ENCODE results near the gene KCTD14.

KCTD14 gene

DNA sequence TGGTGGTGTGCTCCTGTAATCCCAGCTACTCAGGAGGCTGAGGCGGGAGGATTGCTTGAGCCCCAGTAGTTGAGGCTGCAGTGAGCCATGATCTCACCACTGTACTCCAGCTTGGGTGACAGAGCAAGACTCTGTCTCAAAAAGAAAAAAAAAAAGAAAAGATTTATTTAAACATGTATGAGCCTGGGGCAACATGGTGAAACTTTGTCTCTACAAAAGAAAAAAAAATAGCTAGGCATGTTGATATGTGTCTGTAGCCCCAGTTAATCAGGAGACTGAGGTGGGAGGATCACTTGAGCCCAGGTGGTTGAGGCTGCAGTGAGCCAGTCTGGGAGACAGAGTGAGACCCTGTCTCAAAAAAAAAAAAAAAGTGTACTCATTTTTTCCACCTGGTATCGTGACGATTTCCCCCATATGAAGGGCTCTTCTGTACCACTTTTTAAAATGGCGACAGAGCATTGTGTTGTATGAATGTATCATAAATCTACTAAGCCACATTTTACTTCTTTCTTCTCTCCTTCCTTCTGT lies 16.4 kb upstream of the KCTD14 start:
- H3K4me3 ChIP-seq (ENCODE audit: low read depth, low read length): no peak overlapping the region
- TF ChIP-seq, protein P1, sequence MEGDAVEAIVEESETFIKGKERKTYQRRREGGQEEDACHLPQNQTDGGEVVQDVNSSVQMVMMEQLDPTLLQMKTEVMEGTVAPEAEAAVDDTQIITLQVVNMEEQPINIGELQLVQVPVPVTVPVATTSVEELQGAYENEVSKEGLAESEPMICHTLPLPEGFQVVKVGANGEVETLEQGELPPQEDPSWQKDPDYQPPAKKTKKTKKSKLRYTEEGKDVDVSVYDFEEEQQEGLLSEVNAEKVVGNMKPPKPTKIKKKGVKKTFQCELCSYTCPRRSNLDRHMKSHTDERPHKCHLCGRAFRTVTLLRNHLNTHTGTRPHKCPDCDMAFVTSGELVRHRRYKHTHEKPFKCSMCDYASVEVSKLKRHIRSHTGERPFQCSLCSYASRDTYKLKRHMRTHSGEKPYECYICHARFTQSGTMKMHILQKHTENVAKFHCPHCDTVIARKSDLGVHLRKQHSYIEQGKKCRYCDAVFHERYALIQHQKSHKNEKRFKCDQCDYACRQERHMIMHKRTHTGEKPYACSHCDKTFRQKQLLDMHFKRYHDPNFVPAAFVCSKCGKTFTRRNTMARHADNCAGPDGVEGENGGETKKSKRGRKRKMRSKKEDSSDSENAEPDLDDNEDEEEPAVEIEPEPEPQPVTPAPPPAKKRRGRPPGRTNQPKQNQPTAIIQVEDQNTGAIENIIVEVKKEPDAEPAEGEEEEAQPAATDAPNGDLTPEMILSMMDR (IDR thresholded peaks at IDR 0.05; ENCODE audit: low read depth, low read length): no peak
- no peak for TF ChIP-seq MYC (IDR thresholded peaks at IDR 0.05; ENCODE audit: low read depth, low read length)
- no peak for TF ChIP-seq POLR2A (IDR thresholded peaks at IDR 0.05; ENCODE audit: extremely low read depth, insufficient read length)
- TF ChIP-seq, protein P2, sequence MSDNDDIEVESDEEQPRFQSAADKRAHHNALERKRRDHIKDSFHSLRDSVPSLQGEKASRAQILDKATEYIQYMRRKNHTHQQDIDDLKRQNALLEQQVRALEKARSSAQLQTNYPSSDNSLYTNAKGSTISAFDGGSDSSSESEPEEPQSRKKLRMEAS (IDR thresholded peaks at IDR 0.05; ENCODE audit: low read depth, low read length): no peak
- no peak for DNase-seq (ENCODE audit: low read depth)

DNA sequence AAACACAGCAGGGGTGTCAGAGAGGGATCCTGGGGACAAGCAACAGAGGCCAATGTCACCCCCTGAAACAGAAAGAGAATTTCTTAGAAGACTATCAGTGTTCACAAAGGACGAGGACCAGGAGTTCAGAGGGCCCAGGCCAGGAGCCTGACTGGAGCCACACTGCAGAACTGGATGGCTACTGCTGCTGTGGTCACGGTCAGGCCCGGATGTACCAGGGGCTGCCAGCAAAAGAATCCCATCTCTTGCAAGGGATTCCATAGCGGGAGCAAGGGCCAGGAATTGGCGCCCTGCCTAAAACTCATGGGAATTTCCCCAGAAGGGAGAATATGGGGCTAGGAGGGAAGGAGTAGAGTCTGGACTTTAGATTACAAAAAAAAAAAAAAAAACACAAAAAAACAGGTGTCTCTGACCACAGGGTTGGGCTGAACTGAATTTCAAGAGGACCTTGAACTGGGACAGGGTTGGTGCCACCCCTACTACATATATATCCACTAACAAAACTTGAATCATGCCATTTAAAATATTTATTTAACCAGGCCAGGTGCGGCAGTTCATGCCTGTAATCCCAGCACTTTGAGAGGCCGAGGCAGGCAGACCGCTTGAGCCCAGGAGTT lies 15.7 kb upstream of the KCTD14 start:
- TF ChIP-seq POLR2A (IDR thresholded peaks at IDR 0.05; ENCODE audit: extremely low read depth, insufficient read length): no peak
- TF ChIP-seq MYC (IDR thresholded peaks at IDR 0.05; ENCODE audit: low read depth, low read length): no peak
- TF ChIP-seq, protein P2 (IDR thresholded peaks at IDR 0.05; ENCODE audit: low read depth, low read length): no peak
- TF ChIP-seq, protein P1 (IDR thresholded peaks at IDR 0.05; ENCODE audit: low read depth, low read length): no peak
- no peak for DNase-seq (ENCODE audit: low read depth)
- H3K4me3 ChIP-seq (ENCODE audit: low read depth, low read length): no peak overlapping the region

DNA sequence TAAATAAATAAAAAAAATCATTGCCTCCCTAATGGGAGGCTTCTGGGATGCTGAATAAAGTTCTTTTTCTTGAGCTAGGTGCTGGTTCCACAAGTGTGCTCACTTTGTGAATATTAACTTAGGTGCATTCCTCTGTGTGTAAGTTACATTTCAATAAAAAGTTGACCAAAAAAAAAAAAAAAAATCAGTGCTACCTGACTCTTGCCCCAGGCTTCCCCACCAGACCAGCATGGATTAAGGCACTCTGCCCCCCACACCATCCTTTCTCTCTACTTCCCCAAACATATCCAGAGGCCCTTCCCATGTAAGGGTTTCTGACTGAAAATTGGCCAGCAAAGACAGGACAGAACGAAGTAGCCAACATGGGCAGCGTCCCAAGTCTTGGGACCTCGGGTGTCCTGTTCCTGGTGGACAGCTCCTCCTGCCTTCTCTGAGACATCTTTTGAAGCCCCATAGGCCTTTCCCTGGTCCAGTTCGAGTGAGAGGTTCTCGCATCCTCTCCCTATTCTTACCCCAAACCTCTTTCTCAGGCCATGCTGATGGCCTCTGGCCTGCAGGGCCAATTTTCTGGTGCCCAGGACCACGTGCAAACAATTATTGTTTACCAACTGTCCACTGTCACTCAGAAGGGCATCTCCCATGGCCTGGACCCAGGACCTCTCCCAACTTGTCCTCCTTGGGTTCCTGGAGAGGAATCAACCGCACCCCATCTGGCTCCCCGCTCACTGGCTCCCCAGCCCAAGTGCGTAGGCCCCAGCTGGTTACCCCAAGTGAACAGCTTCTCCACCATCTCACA lies 14.9 kb upstream of the KCTD14 start:
- no peak for DNase-seq (ENCODE audit: low read depth)
- TF ChIP-seq POLR2A (IDR thresholded peaks at IDR 0.05; ENCODE audit: extremely low read depth, insufficient read length) (no peak), MYC (IDR thresholded peaks at IDR 0.05; ENCODE audit: low read depth, low read length) (no peak)
- TF ChIP-seq, protein P1 (IDR thresholded peaks at IDR 0.05; ENCODE audit: low read depth, low read length): no peak
- TF ChIP-seq, protein P2 (IDR thresholded peaks at IDR 0.05; ENCODE audit: low read depth, low read length): no peak
- H3K4me3 ChIP-seq (ENCODE audit: low read depth, low read length): no peak overlapping the region

DNA sequence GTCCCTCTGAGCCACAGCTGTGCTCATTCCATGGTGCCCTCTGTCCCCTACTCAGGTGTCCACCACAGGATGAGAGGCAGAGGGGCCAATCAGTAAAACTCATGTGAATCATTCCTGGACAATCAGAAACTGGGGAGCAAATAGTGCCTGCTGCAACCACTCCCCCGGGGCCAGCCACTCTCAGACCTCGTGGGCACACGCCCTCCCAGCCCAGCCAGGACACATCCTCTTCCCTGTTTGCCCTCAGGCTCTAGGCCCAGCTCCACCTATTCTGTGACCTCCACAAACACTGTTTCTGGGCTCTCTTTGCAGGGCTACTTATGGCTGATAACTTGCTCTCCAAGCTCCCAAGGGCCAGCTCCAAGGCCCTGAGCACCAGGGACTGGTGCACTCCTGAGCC lies 14.0 kb upstream of the KCTD14 start:
- DNase-seq (ENCODE audit: low read depth): peak; percentile 24
- H3K4me3 ChIP-seq (ENCODE audit: low read depth, low read length): no peak overlapping the region
- TF ChIP-seq, protein P2 (IDR thresholded peaks at IDR 0.05; ENCODE audit: low read depth, low read length): no peak
- TF ChIP-seq MYC (IDR thresholded peaks at IDR 0.05; ENCODE audit: low read depth, low read length) (no peak), POLR2A (IDR thresholded peaks at IDR 0.05; ENCODE audit: extremely low read depth, insufficient read length) (no peak)
- TF ChIP-seq, protein P1 (IDR thresholded peaks at IDR 0.05; ENCODE audit: low read depth, low read length): no peak

DNA sequence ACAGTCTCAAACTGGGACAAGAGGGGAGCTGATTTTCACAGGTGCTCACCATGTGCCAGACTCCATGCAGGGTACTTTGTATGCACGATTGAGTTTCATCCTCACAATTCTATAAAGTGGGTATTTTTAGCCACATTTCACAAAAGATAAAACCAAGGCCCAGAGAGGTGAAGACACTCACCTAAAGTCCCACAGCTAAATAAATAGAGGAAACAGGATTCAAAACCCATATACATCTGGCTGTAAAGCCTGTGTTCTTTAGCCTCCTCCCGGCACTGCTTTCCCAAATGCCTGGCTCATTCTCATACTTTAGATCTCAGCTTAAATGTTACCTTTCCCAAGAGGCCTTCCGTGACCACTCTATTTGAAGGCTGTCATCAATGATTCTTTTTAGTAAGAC lies 13.2 kb upstream of the KCTD14 start:
- DNase-seq (ENCODE audit: low read depth): no peak
- TF ChIP-seq, protein P2 (IDR thresholded peaks at IDR 0.05; ENCODE audit: low read depth, low read length): no peak
- TF ChIP-seq POLR2A (IDR thresholded peaks at IDR 0.05; ENCODE audit: extremely low read depth, insufficient read length) (no peak), MYC (IDR thresholded peaks at IDR 0.05; ENCODE audit: low read depth, low read length) (no peak)
- TF ChIP-seq, protein P1 (IDR thresholded peaks at IDR 0.05; ENCODE audit: low read depth, low read length): no peak
- H3K4me3 ChIP-seq (ENCODE audit: low read depth, low read length): no peak overlapping the region
